Cardiac fibroblast (primary cell): ENCODE results near the gene LTB4R.

Source experiments
- DNase-seq, 2 donors: peaks; one replicate each; pipeline versions ENCODE4 v3.0.0 to v3.0.0-alpha.2; 2010; ENCODE audit warnings: low read depth in 2 of 2
- H3K4me3 ChIP-seq, 2 donors: replicated peaks in 1 of 2; 1 replicate in 1 of 2; 2 replicates in 1 of 2; pipeline ENCODE4 v1.5.1; 2011; ENCODE audit warnings: low read depth in 2 of 2, low read length in 2 of 2, mild to moderate bottlenecking in 2 of 2, moderate library complexity in 1 of 2
- CTCF ChIP-seq: IDR thresholded peaks from one replicate; pipeline ENCODE4 v1.5.1; 2011; ENCODE audit warnings: low read depth, mild to moderate bottlenecking, low read length, inconsistent platforms

The LTB4R gene

GRCh38 chr14:24291446-24292117 lies 19.7 kb upstream of the LTB4R start:
- no peak for TF ChIP-seq CTCF
- no peak overlapping the region for H3K4me3 ChIP-seq
- no peak for DNase-seq

- no peak overlapping the region for H3K4me3 ChIP-seq
- no peak for DNase-seq
- no peak for TF ChIP-seq CTCF
Observed at GRCh38 chr14:24292118-24292807, 19.0 kb upstream of the LTB4R start.

GRCh38 chr14:24293525-24293924 lies 17.8 kb upstream of the LTB4R start:
- H3K4me3 ChIP-seq = no peak overlapping the region
- no peak for TF ChIP-seq CTCF
- no peak for DNase-seq

DNA sequence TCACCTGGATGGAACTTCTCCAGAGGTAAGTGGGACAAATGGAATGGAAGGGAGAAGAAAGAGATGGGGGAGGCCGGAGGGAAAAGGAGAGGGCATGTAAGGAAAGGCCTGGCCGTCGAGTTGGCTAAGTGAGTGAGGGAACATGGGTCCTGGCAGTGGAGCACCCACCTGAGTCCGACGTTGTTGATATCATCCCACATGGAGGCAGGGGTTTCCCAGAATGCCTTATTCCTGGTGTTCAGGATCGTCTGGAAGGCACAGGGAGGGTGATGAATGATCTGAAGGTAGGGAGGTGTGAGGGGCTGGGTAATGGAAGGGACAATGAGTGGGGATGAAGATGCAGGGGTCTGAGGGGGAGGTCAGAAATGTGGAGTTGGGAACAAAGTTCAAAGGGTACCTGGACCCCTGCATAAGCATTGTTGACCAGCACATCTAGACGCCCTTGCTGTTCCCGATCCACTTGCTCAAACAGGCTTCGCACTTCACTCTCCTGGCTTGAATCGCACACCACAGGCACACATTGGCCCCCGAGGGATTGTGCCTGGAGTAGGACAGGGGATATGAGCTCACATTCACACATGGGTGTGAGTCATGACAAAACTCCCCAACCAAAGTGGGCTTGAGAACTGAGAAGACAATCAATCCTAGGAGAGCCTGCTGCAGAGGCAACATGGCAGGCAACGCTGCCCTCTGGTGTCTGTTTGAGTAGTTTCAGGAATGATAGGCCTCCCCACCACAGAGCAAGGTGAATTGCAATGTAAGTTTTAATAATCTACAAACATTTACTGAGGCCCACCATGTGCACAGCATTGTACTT lies 14.8 kb upstream of the LTB4R start:
- no peak overlapping the region for H3K4me3 ChIP-seq
- peak; percentile 81 for TF ChIP-seq CTCF
- peak; percentile 92 to 98 for DNase-seq

GRCh38 chr14:24297190-24297964 lies 13.9 kb upstream of the LTB4R start:
- peak; percentile 31 to 39 for DNase-seq
- TF ChIP-seq CTCF = peak; percentile 40
- no peak overlapping the region for H3K4me3 ChIP-seq

GRCh38 chr14:24298892-24299254 lies 12.4 kb upstream of the LTB4R start:
- peak overlapping the region; percentile 63 to 100 for H3K4me3 ChIP-seq
- no peak for TF ChIP-seq CTCF
- DNase-seq = peak; percentile 35 to 75
